Skeletal muscle tissue (tissue), 5 donors: ENCODE measurements around the gene ZNF701. TPM values are rescaled to one million over a fixed set of nuclear protein-coding genes. Genes with fewer than 3 reads are reported as not detected.
"Not testable (repeated sequence)": the region's sequence is repeated elsewhere in the genome, so short reads cannot be mapped to it uniquely, and the experiment has no call there.

ENCODE experiments used
- H3K27ac ChIP-seq: one replicate; pipeline ENCODE4 v1.7.0; 2013; ENCODE audit warnings: mild to moderate bottlenecking, low read depth, low read length, inconsistent platforms
- H3K27me3 ChIP-seq, 3 donors: one replicate each; pipeline ENCODE4 v1.7.0; 2013; ENCODE audit warnings: low read length in 3 of 3; ENCODE audit not compliant: control insufficient read depth in 3 of 3, insufficient read depth in 3 of 3
- H3K36me3 ChIP-seq, 3 donors: one replicate each; pipeline ENCODE4 v1.7.0; 2013; ENCODE audit warnings: low read length in 3 of 3; ENCODE audit not compliant: control insufficient read depth in 3 of 3, insufficient read depth in 3 of 3
- H3K4me1 ChIP-seq, 3 donors: one replicate each; pipeline ENCODE4 v1.7.0; 2013; ENCODE audit warnings: low read length in 3 of 3, mild to moderate bottlenecking in 3 of 3; ENCODE audit not compliant: control insufficient read depth in 3 of 3, insufficient read depth in 3 of 3
- H3K4me3 ChIP-seq, 3 donors: one replicate each; pipeline ENCODE4 v1.7.0; 2013; ENCODE audit warnings: low read length in 3 of 3
- H3K9ac ChIP-seq, 3 donors: one replicate each; pipeline ENCODE4 v1.7.0; 2013; ENCODE audit warnings: low read length in 3 of 3, mild to moderate bottlenecking in 3 of 3, moderate library complexity in 2 of 3, low read depth in 1 of 3
- H3K9me3 ChIP-seq, 3 donors: one replicate each; pipeline ENCODE4 v1.7.0; 2013; ENCODE audit warnings: low read length in 3 of 3; ENCODE audit not compliant: control insufficient read depth in 3 of 3
- small RNA-seq: library from RNA; depleted of rRNA; stranded (forward); fragments of <200 nt; gene quantifications from one replicate; pipeline ENCODE3, GENCODE V24; 2014
- total RNA-seq: library from RNA; depleted of rRNA; stranded (reverse); fragments of >200 nt; gene quantifications from one replicate; pipeline ENCODE4 v1.2.3, GENCODE V29; 2014
- donor health status: Osteomylitis.

ZNF701 gene
- total RNA-seq, 1 donor from 2014 or later, result 20.9 TPM

- H3K4me3 ChIP-seq, result no peak overlapping the region
- H3K27ac ChIP-seq, result no peak overlapping the region
- H3K4me1 ChIP-seq, result no peaks in the 10 kb centered on the region
- H3K9ac ChIP-seq, result no peak overlapping the region
- no peaks in the 10 kb centered on the region for H3K27me3 ChIP-seq
- H3K9me3 ChIP-seq, result no peaks in the 10 kb centered on the region
- peaks cover 0 to 10% (median 0%) of the 10 kb centered on the region in 3 donors for H3K36me3 ChIP-seq
These were observed 56.8 kb downstream of the ZNF701 start for GRCh38 chr19:52626915-52627314.

GRCh38 chr19:52627441-52627840, 57.4 kb downstream of the ZNF701 start:
- H3K4me3 ChIP-seq, H3K9me3 ChIP-seq, H3K36me3 ChIP-seq, H3K4me1 ChIP-seq, H3K27me3 ChIP-seq, H3K27ac ChIP-seq, H3K9ac ChIP-seq: not testable (repeated sequence)

- peaks cover 0 to 3% (median 0%) of the 10 kb centered on the region in 3 donors for H3K36me3 ChIP-seq
- no peak overlapping the region for H3K4me3 ChIP-seq
- no peak overlapping the region for H3K9ac ChIP-seq
- H3K27ac ChIP-seq, result no peak overlapping the region
- H3K27me3 ChIP-seq, result peaks cover 0 to 2% (median 0%) of the 10 kb centered on the region in 3 donors
- no peaks in the 10 kb centered on the region for H3K9me3 ChIP-seq
- peaks cover 3 to 11% (median 9%) of the 10 kb centered on the region in 3 donors for H3K4me1 ChIP-seq
These were observed 65.9 kb downstream of the ZNF701 start for GRCh38 chr19:52635786-52636570.

Small RNA genes within 50 kb of the gene (small RNA-seq; reads per million reads assigned to genes)
- not detected for gene RPL39P34

Other genes starting within 250 kb of the ZNF701 start
- gene ZNF610, start 234.0 kb upstream of the ZNF701 start, total RNA-seq, result 5.7 TPM
- 30.8 TPM for gene ZNF880, start 200.4 kb upstream of the ZNF701 start, total RNA-seq
- 14.1 TPM for gene ZNF528, start 172.4 kb upstream of the ZNF701 start, total RNA-seq
- gene ZNF534, start 141.1 kb upstream of the ZNF701 start, total RNA-seq, result 0.52 TPM
- 5.7 TPM for gene ZNF578, start 116.7 kb upstream of the ZNF701 start, total RNA-seq
- 19.3 TPM for gene ZNF808, start 42.6 kb upstream of the ZNF701 start, total RNA-seq
- 29.2 TPM for gene ZNF83, start 68.1 kb downstream of the ZNF701 start, total RNA-seq
- gene ZNF611, start 164.8 kb downstream of the ZNF701 start, total RNA-seq, result 9.4 TPM
- gene ZNF600, start 216.5 kb downstream of the ZNF701 start, total RNA-seq, result 2.1 TPM